GM19328 (cell line): Measurements from ENCODE around the gene PPP1CA.

ENCODE experiments used
- ATAC-seq: cut with Tn5 transposase; IDR thresholded peaks from one replicate; pipeline ENCODE4 v1.9.1; 2021; ENCODE audit warnings: mild to moderate bottlenecking, moderate library complexity; ENCODE audit not compliant: unreplicated experiment

Gene PPP1CA

GRCh38 chr11:67371189-67371910, 30.3 kb downstream of the PPP1CA start:
- no peak for ATAC-seq

DNA sequence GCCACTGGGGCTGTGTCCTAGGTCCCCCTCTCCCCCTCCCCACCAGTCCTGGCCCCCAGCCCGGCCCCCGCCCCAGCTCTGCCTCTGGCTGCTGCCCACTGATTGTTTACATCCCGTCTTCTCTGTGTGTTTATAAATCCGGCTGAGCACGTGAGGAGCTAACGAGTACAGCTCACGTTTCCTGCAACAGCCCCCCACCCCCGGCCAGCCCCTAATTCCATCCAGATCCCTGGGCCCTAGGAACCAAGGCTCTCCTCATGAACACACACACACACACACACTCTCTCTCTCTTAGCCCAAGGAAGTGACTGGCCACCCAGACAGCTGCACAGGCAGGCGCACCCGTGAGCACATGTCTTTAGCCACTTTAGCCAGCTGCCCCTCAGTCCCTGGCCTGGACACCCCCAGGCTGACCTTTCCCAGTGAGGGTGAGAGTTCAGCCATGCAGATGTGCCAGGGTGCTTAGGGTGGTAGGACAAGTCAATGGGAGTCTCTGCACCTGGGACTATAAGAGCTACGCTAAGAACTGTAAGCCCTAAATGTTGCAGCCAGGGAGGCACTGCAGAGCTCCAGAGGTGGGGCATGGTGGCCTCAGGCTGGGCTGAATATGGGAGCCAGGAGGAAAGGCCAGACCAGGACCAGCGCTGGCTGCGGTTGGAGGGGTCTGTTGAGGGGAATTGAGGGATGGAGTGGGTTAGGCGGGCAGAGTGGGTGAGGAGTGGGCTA, 31.1 kb downstream of the PPP1CA start:
- no peak for ATAC-seq

- no peak for ATAC-seq
These were observed 31.8 kb downstream of the PPP1CA start for GRCh38 chr11:67369801-67370284.

DNA sequence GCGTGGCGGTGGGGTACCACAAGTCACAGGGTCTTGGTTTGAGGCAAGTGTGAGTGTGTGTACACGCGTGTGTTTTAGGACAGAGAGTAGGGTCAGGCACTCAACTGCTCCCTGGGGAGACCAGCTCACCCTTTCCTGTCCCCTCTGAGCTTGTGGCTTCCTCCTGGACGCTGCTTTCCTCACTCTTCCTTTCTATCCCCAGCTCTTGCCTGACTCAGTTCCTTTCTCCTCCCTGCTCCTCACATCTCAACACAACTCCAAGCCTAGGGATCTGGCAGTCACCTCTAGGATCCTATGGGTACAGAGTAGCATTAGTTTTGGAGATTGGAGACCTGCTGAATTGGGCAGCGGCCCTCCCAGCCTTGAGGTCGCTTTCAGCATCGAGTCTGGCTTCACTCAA, 32.4 kb downstream of the PPP1CA start:
- ATAC-seq: no peak

DNA sequence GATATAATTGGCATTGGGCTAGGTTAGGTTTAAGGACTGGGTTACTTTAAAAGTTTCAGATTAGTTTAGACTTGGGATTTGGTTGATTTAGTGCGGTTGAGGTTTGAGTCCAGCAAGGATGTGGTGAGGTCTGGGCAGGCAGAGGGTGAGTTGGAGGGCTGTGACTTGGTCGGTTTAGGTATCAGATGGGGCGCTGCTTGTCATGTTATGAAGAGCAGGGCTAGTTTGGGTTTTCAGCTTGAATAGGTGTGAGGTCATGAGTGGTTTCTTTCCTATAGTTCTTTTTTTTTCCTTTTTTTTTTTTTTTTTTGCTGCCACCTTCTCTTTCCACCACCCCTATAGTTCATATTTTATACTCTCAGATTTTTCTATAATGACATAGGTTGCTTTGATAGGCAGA, 33.0 kb downstream of the PPP1CA start:
- ATAC-seq: no peak

DNA sequence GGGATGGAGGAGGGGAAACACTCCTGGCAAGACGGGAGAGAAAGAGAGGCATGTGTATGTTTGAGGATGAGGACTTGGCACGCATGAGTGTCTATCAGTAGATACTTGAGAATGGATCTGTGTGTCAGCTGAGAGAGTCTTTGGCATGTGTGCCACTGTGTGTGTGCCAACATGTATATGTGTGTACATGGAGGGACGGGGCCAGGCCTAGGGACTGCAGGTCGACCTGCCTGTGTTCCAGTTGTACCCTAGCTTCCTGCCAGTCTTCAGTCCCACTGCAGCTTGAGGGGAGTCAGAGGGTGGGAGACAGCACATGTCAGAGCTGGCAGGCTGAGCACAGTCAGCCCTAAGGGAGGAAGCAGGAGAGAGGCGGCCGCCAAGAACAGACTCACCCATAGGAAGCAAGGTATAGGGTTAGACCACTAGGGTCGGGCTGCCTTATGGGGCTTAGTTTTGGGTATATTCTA, 33.9 kb downstream of the PPP1CA start:
- ATAC-seq: no peak

DNA sequence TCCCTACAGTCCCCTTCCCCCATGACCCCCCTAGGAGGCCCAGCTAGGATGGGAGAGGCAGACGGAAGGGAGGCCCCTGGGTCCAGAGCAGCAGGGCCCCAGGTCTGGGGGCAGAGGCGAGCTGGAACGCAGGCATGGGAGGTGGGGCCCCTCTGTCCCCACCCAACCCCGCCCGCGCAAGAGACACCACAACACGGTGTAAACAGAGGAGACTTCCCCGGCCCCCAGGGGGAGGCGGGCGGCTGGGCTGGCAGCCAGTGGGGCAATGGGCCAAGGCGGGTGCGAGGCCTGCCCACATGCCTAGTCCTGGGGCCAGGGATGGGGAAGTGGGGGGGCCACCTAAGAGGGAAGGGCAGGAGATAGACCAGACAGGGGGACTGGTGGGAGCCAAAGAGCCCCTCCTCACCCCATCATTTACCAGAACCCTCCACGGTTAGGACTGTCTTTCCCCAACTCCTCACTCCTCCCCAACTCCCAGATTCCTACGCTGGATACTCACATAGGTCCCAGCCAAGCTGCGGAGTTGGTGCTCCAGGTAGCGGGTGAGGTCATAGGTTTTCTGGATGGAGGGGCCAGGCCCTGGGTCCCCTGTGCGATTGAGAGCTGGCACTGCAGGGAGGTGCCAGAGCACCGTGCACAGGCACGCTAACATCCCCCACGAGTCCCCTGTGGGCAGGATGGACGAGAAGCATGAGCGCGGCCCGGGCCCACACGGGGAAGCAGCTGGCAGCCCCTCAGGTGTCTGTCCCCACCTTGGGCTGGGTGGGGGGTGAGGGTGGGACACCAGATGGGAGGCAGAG, 34.5 kb downstream of the PPP1CA start:
- no peak for ATAC-seq

DNA sequence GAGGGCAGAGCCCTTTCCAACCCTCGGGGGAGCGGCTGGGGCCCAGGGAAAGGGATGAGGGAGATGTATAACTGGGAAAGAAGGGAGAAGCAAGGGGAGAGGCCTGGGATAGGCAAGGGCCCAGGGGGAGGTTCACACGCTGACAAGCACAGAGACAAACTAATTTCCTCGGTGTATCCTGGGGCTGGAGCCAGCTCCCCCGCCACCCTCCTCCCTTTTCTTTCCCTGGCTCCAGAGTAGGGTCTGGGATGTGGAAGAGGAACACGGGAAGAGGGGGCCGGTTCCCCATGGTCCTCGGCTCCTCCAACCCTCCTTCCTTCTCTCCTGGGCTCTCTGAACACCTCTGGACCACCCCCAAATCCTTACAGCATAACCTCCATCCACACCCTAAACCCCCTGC, 35.1 kb downstream of the PPP1CA start:
- ATAC-seq: no peak

- no peak for ATAC-seq
These were observed 35.8 kb downstream of the PPP1CA start for GRCh38 chr11:67365736-67366444.

- ATAC-seq: no peak
These were observed 36.6 kb downstream of the PPP1CA start for GRCh38 chr11:67364783-67365722.

GRCh38 chr11:67364169-67364568, 37.5 kb downstream of the PPP1CA start:
- ATAC-seq: no peak

GRCh38 chr11:67357831-67358670, 43.6 kb downstream of the PPP1CA start:
- no peak for ATAC-seq

DNA sequence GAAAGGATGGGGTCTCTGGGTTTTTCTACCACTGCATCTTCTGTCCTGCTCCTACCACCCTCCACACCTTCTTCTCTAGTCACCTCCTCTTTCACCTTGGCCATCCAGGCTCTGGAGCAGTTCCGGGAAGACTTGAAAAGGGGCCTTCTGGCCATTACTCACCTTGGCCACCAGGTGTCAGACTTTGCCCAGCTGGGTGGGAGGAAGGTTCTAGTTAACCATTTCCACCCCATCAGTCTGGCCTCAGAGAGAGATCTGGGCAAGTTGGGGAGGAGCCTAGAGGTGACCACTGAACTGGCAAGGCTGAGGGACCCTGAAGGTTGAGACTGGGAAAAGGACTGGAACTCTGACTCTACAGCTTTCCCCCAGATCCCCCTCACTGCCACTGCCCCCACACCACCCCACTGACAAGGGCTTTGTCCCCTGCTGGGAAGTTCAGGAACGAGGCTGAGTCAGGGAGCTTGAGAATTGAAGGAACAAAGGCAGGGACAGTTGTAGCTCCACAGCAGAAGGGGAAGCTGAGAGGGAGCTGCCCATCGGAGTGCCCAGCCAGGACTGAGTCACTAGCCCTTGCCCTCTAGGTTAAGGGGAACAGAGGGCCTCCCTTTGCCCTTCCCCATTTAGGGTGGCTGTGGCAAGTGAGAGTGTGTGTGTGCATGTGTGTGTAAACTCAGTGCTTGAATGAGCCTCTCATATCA, 44.6 kb downstream of the PPP1CA start:
- no peak for ATAC-seq

- ATAC-seq: no peak
These were observed 45.2 kb downstream of the PPP1CA start for GRCh38 chr11:67356387-67356863.

DNA sequence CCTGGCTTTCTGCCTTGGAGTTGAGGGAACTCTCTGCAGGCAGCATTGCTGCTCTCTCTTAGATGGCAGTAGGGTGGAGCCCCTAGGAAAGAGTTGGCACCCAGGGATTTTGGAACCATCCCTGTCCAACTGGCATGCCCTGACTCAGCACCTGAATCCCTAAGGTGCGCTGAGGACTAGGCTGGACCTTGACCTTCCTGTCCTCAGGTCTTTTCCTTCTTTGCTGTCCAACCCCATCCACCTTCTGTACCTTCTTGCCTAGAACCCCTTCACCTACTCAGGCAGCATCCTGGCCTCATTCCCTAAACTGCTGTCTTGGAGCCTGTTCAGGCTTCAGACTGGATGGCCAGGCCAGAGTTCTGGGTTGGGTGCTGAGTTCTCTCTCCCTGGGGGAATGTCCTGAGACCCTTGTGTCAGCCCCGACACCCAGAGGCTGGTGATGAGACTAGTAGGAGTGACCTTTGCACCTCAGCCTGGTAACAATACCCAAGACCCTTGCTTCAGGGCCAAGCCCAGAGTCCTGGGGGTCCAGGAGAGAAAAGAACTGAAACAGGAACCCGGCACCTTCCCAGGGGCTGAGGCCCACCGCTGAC, 45.8 kb downstream of the PPP1CA start:
- no peak for ATAC-seq

GRCh38 chr11:67355023-67355793, 46.5 kb downstream of the PPP1CA start:
- no peak for ATAC-seq
